Breast epithelium (tissue), 4 donors: ENCODE data around the gene RETREG2. TPM values are rescaled to one million over a fixed set of nuclear protein-coding genes. Genes with fewer than 3 reads are reported as not detected.

Source experiments
- DNase-seq, 2 donors: peaks; one replicate each; pipeline ENCODE4 v3.0.0-alpha.2; 2019; ENCODE audit warnings: low spot score in 2 of 2
- H3K27ac ChIP-seq, 2 donors: fragments of 200-600 bp; sonication (generic) in 1 of 2; one replicate each; pipeline ENCODE4 v1.5.1; 2016 to 2019; ENCODE audit warnings: mild to moderate bottlenecking in 1 of 2
- H3K27me3 ChIP-seq, 2 donors: fragments of 200-600 bp; sonication (generic) in 1 of 2; one replicate each; pipeline versions ENCODE4 v1.5.1 to v1.6.0; 2017 to 2019; ENCODE audit warnings: control low read depth in 1 of 2, mild to moderate bottlenecking in 1 of 2
- H3K36me3 ChIP-seq: fragments of 200-600 bp; one replicate; pipeline ENCODE4 v1.5.1; 2019
- H3K4me1 ChIP-seq, 2 donors: fragments of 200-600 bp; sonication (generic); one replicate each; pipeline ENCODE4 v1.5.1; 2016 to 2019; ENCODE audit warnings: control low read depth in 1 of 2
- H3K4me3 ChIP-seq, 3 donors: fragments of 200-600 bp; sonication (generic); 1 replicate in 2 of 3; 2 replicates in 1 of 3; pipeline ENCODE4 v1.5.1; 2016 to 2019; ENCODE audit warnings: mild to moderate bottlenecking in 3 of 3, moderate library complexity in 2 of 3
- H3K9me3 ChIP-seq, 2 donors: fragments of 200-600 bp; sonication (generic) in 1 of 2; one replicate each; pipeline ENCODE4 v1.5.1; 2016 to 2019; ENCODE audit warnings: control low read depth in 1 of 2
- POLR2A ChIP-seq: fragments of 450-650 bp; IDR thresholded peaks from one replicate; pipeline ENCODE4 v1.6.1; 2016; ENCODE audit warnings: antibody characterized with exemption, mild to moderate bottlenecking, moderate library complexity
- POLR2AphosphoS5 ChIP-seq, 3 donors: sonication (generic); formaldehyde crosslinking; IDR thresholded peaks; one replicate each; pipeline ENCODE4 v1.6.1; 2017; ENCODE audit warnings: antibody characterized with exemption in 3 of 3
- intact Hi-C: fragments of 100-400 bp; cut with DNase I; formaldehyde crosslinking; loops from one replicate; pipeline ENCODE4 v1.15.1; 2023; ENCODE audit warnings: low total_unique reads
- total RNA-seq, 3 donors: library from RNA; depleted of rRNA; stranded (reverse); fragments of >200 nt; gene quantifications; one replicate each; pipeline ENCODE4 v1.1.0, GENCODE V29; 2016
- TF ChIP-seq, protein P1 (sequence below), 3 donors: fragments of 450-650 bp; IDR thresholded peaks; one replicate each; pipeline ENCODE4 v1.5.1; 2016 to 2017; ENCODE audit warnings: antibody characterized with exemption in 3 of 3, mild to moderate bottlenecking in 3 of 3, moderate library complexity in 3 of 3

The RETREG2 gene
- total RNA-seq, 3 donors from 2014 or later: 58.7 to 79.7 (median 66.3) TPM

DNA sequence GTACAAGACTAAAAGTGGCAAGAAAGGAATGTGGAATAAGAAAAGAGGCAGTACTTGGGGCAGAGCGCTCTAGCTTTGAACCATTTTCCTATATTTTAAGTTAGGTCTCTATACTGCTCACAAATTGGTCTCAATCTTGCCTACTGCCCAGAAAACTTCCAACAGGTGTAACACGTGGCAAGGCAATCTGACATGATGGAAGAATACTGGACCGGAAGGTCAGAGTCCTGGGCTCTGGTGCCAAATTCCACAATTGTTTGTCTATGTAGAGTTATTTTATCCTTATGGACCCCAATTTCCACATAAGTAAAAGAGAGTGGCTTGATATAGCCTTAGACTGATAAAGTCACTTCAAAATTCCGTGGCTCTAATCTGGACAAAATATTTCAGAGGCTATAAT is 46.3 kb upstream of the RETREG2 start:
- Histone ChIP-seq H3K36me3 (no peaks in the 10 kb centered on the region), H3K4me3 (no peak overlapping the region), H3K4me1 (no peaks in the 10 kb centered on the region), H3K27ac (no peak overlapping the region), H3K27me3 (no peaks in the 10 kb centered on the region), H3K9me3 (no peaks in the 10 kb centered on the region)
- DNase-seq: no peak
- no peak for TF ChIP-seq POLR2AphosphoS5 (IDR thresholded peaks at IDR 0.05)
- TF ChIP-seq POLR2A: no peak
- TF ChIP-seq, protein P1, sequence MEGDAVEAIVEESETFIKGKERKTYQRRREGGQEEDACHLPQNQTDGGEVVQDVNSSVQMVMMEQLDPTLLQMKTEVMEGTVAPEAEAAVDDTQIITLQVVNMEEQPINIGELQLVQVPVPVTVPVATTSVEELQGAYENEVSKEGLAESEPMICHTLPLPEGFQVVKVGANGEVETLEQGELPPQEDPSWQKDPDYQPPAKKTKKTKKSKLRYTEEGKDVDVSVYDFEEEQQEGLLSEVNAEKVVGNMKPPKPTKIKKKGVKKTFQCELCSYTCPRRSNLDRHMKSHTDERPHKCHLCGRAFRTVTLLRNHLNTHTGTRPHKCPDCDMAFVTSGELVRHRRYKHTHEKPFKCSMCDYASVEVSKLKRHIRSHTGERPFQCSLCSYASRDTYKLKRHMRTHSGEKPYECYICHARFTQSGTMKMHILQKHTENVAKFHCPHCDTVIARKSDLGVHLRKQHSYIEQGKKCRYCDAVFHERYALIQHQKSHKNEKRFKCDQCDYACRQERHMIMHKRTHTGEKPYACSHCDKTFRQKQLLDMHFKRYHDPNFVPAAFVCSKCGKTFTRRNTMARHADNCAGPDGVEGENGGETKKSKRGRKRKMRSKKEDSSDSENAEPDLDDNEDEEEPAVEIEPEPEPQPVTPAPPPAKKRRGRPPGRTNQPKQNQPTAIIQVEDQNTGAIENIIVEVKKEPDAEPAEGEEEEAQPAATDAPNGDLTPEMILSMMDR (IDR thresholded peaks at IDR 0.05): no peak
- intact Hi-C loops: no loop called here

DNA sequence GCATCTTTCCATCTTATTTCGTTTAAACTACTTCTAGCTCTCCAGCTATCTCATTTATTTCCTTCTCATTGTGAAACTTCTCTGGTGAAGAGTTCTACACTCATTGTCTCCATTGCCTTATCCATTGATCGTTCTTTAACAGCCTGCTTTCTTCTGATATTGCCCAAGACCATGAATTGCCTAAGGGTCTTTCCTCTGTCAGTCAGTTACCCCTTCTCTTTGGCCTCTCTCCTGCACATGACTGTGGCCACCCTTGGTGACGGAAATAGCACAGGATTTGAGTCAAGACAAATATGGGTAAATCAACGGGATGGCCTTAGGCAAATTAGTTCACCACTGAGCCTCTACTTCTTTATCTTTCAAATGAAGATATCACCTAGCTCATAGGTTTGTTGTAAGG is 44.1 kb upstream of the RETREG2 start:
- no peaks in the 10 kb centered on the region for H3K4me1 ChIP-seq
- TF ChIP-seq POLR2AphosphoS5 (IDR thresholded peaks at IDR 0.05) (no peak), POLR2A (no peak)
- TF ChIP-seq, protein P1 (IDR thresholded peaks at IDR 0.05): no peak
- no peaks in the 10 kb centered on the region for H3K36me3 ChIP-seq
- DNase-seq: no peak
- H3K27ac ChIP-seq: no peak overlapping the region
- no peaks in the 10 kb centered on the region for H3K9me3 ChIP-seq
- H3K4me3 ChIP-seq: no peak overlapping the region
- no peaks in the 10 kb centered on the region for H3K27me3 ChIP-seq
- intact Hi-C loops: no loop called here

DNA sequence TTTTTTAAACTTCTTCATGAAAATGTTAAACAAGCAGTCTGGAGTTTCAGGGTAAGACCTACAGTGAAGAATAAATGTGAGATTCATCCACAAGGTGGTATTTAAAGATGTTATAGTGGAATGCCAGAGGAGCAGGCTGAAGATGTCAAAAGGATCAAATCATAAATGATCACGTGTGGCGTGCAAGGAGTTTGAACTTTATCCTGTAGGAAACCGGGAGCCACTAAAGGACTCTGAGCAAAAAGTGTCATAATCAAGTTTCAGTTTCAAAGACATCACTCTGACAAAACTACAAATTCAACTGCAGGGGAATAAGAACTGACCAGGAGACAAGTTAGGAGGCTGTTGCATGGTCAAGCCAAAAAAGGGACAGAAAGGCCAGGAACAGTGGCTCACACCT is 37.4 kb upstream of the RETREG2 start:
- Histone ChIP-seq H3K4me3 (no peak overlapping the region), H3K27ac (no peak overlapping the region), H3K36me3 (no peaks in the 10 kb centered on the region), H3K27me3 (no peaks in the 10 kb centered on the region), H3K9me3 (no peaks in the 10 kb centered on the region), H3K4me1 (no peaks in the 10 kb centered on the region)
- intact Hi-C loops: loop anchor here (10.0 kb wide), 1 partner anchor 116 kb away; no protein-coding TSS in a partner anchor
- no peak for DNase-seq
- no peak for TF ChIP-seq POLR2A
- TF ChIP-seq, protein P1 (IDR thresholded peaks at IDR 0.05): no peak
- TF ChIP-seq POLR2AphosphoS5 (IDR thresholded peaks at IDR 0.05): no peak

DNA sequence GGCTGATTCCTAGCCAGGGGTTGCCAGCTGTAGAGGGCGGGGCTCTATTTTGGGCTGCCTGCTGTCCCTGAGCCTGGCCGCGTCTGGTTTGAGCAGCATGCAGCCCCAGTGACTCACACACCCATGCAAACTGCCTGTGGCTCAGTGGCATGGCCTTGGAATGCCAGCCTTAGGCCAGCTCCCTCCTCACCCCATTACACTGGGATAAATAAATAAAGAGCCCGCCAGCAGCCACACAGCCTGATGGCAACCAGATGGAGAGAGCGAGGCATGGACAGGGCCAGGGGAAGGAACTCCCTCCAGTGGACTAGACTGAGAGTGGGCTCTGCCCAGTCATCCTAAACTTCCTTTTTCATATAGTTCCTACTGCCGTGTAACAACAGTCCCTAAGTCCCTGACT is 35.7 kb upstream of the RETREG2 start:
- DNase-seq: peak in 1 of 2 donors; percentile 58
- Histone ChIP-seq H3K27me3 (no peaks in the 10 kb centered on the region), H3K4me1 (no peaks in the 10 kb centered on the region), H3K4me3 (no peak overlapping the region), H3K9me3 (no peaks in the 10 kb centered on the region), H3K27ac (no peak overlapping the region), H3K36me3 (no peaks in the 10 kb centered on the region)
- TF ChIP-seq, protein P1 (IDR thresholded peaks at IDR 0.05): no peak
- TF ChIP-seq POLR2AphosphoS5 (IDR thresholded peaks at IDR 0.05) (no peak), POLR2A (no peak)
- intact Hi-C loops: loop anchor here (10.0 kb wide), 1 partner anchor 118 kb away; no protein-coding TSS in a partner anchor

DNA sequence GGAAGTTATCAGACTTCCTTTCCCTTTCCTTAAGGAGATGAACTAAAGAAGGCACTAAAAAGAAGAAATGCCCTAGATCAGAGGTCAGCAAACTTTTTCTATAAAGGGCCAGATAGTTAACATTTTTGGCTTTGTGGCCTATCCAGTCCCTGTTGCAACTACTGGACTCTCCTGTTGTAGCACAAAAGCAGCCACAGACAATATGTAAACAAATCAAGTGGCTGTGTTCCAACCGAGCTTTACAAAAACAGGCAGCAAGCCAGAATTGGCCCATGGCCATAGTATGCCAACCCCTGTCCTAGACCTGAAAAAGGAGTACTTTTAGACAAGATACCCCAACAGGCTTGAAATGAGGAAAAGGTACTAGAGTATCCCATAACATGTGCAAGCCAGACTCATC is 28.4 kb upstream of the RETREG2 start:
- intact Hi-C loops: loop anchor here (10.0 kb wide), 1 partner anchor 125 kb away; no protein-coding TSS in a partner anchor
- Histone ChIP-seq H3K27ac (no peak overlapping the region), H3K9me3 (no peaks in the 10 kb centered on the region), H3K4me1 (no peaks in the 10 kb centered on the region), H3K36me3 (no peaks in the 10 kb centered on the region), H3K27me3 (no peaks in the 10 kb centered on the region), H3K4me3 (no peak overlapping the region)
- TF ChIP-seq POLR2AphosphoS5 (IDR thresholded peaks at IDR 0.05): no peak
- TF ChIP-seq, protein P1 (IDR thresholded peaks at IDR 0.05): no peak
- TF ChIP-seq POLR2A: no peak
- DNase-seq: no peak
